Measurements from ENCODE around the gene REX1BD. TPM values are rescaled to one million over a fixed set of nuclear protein-coding genes. Genes with fewer than 3 reads are reported as not detected.

Gene REX1BD
- polyA plus RNA-seq, 1 donor from 2014 or later, result 214 TPM

GRCh38 chr19:18587561-18587960 lies 1.0 kb upstream of the REX1BD start:
- no peak overlapping the region for H3K27ac ChIP-seq (ENCODE audit: low read length)
- no peaks in the 10 kb centered on the region for H3K9me2 ChIP-seq (ENCODE audit: insufficient read depth, low read length)
- no peaks in the 10 kb centered on the region for H3K9me3 ChIP-seq (ENCODE audit: low read length)
- H3K9ac ChIP-seq (ENCODE audit: low read length), result no peak overlapping the region
- H3K4me3 ChIP-seq (ENCODE audit: low read length), result no peak overlapping the region
- H3K36me3 ChIP-seq (ENCODE audit: insufficient read depth, low read length), result no peaks in the 10 kb centered on the region
- H3F3A ChIP-seq (ENCODE audit: insufficient read depth, low read length, poor library complexity, severe bottlenecking), result no peaks in the 10 kb centered on the region
- TF ChIP-seq, protein P1, sequence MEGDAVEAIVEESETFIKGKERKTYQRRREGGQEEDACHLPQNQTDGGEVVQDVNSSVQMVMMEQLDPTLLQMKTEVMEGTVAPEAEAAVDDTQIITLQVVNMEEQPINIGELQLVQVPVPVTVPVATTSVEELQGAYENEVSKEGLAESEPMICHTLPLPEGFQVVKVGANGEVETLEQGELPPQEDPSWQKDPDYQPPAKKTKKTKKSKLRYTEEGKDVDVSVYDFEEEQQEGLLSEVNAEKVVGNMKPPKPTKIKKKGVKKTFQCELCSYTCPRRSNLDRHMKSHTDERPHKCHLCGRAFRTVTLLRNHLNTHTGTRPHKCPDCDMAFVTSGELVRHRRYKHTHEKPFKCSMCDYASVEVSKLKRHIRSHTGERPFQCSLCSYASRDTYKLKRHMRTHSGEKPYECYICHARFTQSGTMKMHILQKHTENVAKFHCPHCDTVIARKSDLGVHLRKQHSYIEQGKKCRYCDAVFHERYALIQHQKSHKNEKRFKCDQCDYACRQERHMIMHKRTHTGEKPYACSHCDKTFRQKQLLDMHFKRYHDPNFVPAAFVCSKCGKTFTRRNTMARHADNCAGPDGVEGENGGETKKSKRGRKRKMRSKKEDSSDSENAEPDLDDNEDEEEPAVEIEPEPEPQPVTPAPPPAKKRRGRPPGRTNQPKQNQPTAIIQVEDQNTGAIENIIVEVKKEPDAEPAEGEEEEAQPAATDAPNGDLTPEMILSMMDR (IDR thresholded peaks at IDR 0.05; ENCODE audit: poor library complexity, severe bottlenecking), result no peak
- TF ChIP-seq, protein P2, sequence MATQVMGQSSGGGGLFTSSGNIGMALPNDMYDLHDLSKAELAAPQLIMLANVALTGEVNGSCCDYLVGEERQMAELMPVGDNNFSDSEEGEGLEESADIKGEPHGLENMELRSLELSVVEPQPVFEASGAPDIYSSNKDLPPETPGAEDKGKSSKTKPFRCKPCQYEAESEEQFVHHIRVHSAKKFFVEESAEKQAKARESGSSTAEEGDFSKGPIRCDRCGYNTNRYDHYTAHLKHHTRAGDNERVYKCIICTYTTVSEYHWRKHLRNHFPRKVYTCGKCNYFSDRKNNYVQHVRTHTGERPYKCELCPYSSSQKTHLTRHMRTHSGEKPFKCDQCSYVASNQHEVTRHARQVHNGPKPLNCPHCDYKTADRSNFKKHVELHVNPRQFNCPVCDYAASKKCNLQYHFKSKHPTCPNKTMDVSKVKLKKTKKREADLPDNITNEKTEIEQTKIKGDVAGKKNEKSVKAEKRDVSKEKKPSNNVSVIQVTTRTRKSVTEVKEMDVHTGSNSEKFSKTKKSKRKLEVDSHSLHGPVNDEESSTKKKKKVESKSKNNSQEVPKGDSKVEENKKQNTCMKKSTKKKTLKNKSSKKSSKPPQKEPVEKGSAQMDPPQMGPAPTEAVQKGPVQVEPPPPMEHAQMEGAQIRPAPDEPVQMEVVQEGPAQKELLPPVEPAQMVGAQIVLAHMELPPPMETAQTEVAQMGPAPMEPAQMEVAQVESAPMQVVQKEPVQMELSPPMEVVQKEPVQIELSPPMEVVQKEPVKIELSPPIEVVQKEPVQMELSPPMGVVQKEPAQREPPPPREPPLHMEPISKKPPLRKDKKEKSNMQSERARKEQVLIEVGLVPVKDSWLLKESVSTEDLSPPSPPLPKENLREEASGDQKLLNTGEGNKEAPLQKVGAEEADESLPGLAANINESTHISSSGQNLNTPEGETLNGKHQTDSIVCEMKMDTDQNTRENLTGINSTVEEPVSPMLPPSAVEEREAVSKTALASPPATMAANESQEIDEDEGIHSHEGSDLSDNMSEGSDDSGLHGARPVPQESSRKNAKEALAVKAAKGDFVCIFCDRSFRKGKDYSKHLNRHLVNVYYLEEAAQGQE (IDR thresholded peaks at IDR 0.05; ENCODE audit: borderline replicate concordance), result no peak
- TF ChIP-seq TAF1 (IDR thresholded peaks at IDR 0.05; ENCODE audit: low read depth) (no peak), EZH2 (IDR thresholded peaks at IDR 0.05; ENCODE audit: borderline replicate concordance, insufficient read depth, low read length, poor library complexity, severe bottlenecking) (no peak), POLR2AphosphoS5 (IDR thresholded peaks at IDR 0.05) (no peak), SMC3 (conservative IDR thresholded peaks at IDR 0.05; ENCODE audit: poor library complexity) (no peak), RAD21 (conservative IDR thresholded peaks at IDR 0.05) (no peak), EP300 (conservative IDR thresholded peaks at IDR 0.05; ENCODE audit: poor library complexity, severe bottlenecking) (no peak), MXI1 (conservative IDR thresholded peaks at IDR 0.05; ENCODE audit: poor library complexity, severe bottlenecking) (no peak)
- H2AFZ ChIP-seq (ENCODE audit: low read depth, low read length), result no peak overlapping the region
- no peaks in the 10 kb centered on the region for H3K27me3 ChIP-seq (ENCODE audit: insufficient read depth, low read depth, low read length)
- no peak overlapping the region for H3K4me2 ChIP-seq (ENCODE audit: low read length)
- H4K20me1 ChIP-seq (ENCODE audit: insufficient read depth), result no peaks in the 10 kb centered on the region
- no peaks in the 10 kb centered on the region for H3K79me2 ChIP-seq (replicated peaks; ENCODE audit: insufficient read depth, low read length)

DNA sequence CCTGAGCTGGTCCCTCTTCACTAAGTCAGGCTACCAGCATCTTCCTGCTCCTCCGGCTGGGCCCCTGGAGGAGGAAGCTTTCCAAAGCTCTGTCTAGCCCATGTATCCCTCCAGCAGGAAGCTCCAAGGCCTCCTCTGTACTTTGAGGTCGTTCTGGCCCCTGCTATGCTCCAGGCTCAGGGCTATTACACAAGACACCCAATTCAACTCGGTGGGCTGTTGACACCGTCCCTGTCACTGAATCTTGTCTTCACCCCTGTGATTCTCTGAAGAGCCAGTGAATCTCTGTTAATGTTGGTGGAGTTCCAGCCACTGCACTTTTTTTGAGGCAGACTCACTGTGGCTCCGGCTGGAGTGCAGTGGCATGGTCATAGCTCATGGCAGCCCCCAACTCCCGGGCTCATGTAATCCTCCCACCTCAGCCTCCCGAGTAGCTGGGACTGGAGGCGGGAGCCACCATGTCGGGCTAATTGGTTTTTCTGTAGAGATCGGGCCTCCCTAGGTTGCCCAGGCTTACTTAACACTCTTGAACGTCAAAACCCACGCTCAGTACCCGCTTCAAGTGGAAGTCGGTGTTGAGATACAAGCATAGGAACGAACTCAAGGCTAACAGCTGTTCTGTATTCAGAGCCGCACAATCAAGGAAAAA lies 512 bp upstream of the REX1BD start:
- H3K9ac ChIP-seq (ENCODE audit: low read length), result peak overlapping the region; percentile 86
- H3K79me2 ChIP-seq (replicated peaks; ENCODE audit: insufficient read depth, low read length), result no peaks in the 10 kb centered on the region
- peak overlapping the region; percentile 75 for H3K27ac ChIP-seq (ENCODE audit: low read length)
- TF ChIP-seq, protein P2 (IDR thresholded peaks at IDR 0.05; ENCODE audit: borderline replicate concordance), result no peak
- no peaks in the 10 kb centered on the region for H3K27me3 ChIP-seq (ENCODE audit: insufficient read depth, low read depth, low read length)
- no peaks in the 10 kb centered on the region for H3F3A ChIP-seq (ENCODE audit: insufficient read depth, low read length, poor library complexity, severe bottlenecking)
- peak overlapping the region; percentile 20 for H3K4me2 ChIP-seq (ENCODE audit: low read length)
- peak overlapping the region; percentile 88 for H3K4me3 ChIP-seq (ENCODE audit: low read length)
- no peaks in the 10 kb centered on the region for H4K20me1 ChIP-seq (ENCODE audit: insufficient read depth)
- no peaks in the 10 kb centered on the region for H3K9me2 ChIP-seq (ENCODE audit: insufficient read depth, low read length)
- H3K9me3 ChIP-seq (ENCODE audit: low read length), result no peaks in the 10 kb centered on the region
- no peaks in the 10 kb centered on the region for H3K36me3 ChIP-seq (ENCODE audit: insufficient read depth, low read length)
- H2AFZ ChIP-seq (ENCODE audit: low read depth, low read length), result peak overlapping the region; percentile 19
